GM19351 (cell line): ENCODE data around the gene EPHB3.

Experiments
- ATAC-seq: cut with Tn5 transposase; IDR thresholded peaks from one replicate; pipeline ENCODE4 v1.9.1; 2021; ENCODE audit warnings: mild to moderate bottlenecking, moderate library complexity; ENCODE audit not compliant: unreplicated experiment

The EPHB3 gene

DNA sequence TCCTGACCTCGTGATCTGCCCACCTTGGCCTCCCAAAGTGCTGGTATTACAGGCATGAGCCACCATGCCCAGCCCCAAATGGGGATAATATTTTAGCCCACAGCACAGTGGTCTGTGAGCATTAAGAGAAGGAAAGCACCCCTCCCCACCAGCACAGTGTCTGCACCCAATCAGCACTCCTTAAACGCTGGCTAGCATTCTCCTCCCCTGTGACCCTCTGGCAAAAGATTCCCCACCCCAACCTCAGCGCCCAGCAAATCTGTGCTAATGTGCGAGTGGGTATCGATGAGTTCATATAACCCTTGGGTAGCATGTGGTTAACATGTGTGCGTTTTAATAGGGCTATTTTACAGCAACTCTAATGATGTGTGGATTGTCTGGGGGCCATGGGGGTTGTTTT, 18.3 kb upstream of the EPHB3 start:
- ATAC-seq: no peak

DNA sequence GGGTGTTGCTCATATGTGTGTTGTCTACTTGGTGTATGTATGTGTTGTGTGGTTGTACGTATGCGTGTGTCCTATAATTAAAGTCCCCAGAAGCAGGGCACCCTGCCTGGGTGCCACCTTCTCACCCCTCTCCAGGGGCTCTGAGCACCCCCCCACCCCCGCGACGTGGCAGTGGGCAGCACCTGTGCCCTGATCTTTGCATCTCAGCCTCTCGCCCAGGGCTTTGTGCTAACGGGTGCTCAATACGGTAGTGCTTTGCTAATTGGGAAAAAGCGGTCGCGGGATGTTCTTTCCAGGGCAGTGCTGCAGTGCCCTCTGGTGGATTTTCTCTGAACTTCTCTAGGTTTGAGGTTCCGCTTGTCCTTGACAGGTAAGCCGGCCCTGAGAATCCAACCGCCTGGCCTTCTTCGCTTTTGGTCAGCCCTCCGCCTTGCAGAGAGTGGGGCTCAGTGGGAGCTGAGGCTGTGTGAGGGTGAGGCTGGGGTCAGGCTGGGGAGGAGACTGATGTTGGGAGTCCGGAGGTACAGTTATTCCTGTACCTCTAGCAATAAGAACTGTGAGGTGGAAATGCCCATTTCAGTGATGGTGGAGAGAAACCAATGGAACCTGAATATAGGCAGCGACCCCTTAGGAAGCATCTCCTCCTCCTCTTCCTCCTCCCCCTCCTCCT, 17.6 kb upstream of the EPHB3 start:
- ATAC-seq: no peak

DNA sequence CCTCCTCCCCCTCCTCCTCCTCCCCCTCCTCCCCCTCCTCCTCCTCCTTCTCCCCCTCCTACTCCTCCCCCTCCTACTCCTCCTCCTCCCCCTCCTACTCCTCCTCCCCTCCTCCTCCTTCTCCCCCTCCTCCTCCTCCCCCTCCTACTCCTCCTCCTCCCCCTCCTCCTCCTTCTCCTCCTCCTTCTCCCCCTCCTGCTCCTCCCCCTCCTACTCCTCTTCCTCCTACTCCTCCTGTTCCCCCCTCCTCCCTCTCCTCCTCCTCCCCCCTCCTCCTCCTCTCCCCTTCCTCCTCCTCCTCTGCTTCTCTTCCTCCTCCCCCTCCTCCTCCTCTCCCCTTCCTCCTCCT, 17.1 kb upstream of the EPHB3 start:
- ATAC-seq: no peak

DNA sequence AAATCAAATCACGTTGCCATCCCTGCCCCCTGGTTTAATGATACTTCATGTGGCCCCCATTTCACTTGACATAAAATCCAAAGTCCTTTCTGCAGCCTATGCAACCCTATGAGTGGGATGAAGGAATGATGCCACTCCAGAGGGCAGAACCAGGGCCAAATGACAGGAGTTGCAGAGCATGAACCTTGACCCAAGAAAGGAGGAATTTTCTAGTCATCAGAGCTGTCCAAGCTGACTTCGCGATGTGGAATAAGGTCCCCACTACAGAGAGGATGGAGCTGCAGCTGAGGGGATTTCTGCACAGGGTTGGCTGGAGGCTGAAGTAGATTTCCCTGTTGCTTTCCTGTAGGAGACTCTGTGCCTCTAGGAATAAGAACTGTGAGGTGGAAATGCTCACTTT, 15.8 kb upstream of the EPHB3 start:
- no peak for ATAC-seq

GRCh38 chr3:184546252-184546651, 15.3 kb upstream of the EPHB3 start:
- ATAC-seq: no peak

DNA sequence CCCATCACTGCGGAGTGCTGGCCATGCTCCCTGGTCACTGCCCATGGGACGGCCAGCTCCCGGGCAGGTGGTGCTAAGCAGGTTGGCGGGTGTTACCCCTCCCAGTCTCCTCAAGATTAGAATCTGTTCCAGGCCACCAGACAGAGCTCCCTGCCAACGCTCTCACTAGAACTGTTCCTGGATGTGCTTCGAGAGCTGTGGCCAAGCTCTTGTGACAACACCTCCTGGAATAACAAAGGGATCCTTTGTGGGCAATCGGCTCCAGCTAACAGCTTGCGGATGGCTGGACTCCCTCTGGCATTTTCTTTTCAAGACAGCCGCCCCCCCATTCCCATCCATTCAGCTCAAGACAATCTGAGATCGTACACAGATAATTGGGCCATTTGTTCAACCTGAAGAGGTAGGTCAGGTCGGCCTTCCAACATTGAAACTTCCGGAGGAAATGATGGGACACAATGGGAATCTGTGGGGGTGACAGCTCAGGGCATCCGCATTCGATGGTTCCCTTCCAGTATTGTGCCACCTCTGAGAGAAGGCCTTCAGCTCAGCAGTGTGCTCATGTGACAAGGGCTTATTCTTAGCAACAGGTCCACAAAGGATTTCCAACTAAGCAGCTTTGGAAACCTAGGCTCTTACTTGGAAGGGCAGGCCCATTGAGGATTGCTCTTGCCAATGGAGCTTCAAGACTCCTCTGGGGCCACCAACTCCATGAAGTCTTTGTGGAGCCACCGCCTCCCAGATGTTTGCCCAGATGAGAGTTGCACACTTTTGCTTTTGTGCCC, 11.6 kb upstream of the EPHB3 start:
- ATAC-seq: no peak

DNA sequence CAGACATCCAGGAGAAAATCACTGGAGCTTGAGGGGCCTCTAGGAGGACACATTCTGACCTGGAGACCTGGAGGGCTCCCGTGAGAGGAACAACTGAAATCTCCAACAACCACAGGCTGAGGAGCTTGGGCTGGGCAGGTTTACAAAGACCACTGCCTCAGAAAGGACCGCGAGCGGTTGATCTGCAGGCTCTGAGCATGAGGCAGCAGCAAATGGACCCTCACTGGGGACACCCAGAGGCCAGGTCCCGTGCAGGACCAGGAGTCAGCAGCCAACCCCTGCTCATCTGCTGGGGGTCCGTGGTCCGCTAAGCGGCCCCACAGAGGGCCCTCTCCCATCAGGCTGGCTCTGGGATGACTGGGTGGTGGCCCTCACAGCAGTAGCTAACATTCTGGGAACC, 10.5 kb upstream of the EPHB3 start:
- no peak for ATAC-seq

DNA sequence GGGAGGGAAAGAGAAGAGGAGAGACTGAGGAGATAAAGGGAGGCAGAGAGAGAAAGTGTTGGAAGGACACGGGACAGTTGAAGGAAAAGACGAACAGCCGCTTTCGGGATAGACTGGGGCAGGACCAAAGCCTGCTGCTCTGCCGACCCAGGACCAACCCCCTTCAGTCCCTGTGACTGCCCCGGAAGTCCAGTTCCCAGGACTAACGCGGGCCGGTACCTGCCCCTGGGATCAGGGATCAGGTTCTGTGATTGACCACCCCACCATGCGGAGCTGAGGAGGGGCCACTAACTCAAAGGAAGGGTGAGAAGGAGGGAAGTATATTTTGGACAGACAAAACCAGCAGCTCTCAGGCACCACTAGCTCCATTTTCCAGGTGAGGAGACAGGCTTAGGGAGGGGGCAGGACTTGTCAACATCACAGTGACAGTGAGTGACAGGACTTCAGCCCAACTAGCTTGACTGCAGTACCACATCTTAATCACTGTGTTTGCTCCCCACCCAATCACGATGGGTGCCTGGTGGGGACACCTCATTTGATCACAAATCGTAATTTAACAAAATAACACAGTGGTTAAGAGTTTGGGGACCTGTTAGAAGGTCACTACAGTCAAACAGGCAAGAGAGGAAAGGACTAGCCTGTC, 9.8 kb upstream of the EPHB3 start:
- ATAC-seq: no peak

DNA sequence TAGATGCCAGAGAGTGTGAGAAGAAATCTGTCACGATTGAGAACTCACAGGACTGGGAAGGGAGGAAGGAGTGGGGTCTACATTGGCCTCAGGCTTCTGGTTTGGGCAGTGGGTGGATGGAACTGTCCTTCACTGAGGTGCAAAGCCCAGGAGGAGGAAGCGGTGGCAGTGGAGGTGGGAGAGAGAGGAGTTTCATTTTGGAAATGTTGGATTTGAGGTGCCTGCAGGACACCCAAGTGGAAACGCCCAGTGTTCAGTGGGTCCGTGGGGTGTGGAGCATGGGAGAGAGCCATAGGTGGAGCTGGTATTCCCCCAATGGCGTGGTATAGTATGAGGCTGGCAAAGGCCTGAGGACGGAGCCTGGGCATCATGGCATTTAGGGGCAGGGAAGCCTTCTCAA, 9.3 kb upstream of the EPHB3 start:
- no peak for ATAC-seq

- ATAC-seq: no peak
Measured at GRCh38 chr3:184552863-184553262, 8.7 kb upstream of the EPHB3 start.

- ATAC-seq: no peak
Measured at GRCh38 chr3:184553385-184553784, 8.2 kb upstream of the EPHB3 start.

DNA sequence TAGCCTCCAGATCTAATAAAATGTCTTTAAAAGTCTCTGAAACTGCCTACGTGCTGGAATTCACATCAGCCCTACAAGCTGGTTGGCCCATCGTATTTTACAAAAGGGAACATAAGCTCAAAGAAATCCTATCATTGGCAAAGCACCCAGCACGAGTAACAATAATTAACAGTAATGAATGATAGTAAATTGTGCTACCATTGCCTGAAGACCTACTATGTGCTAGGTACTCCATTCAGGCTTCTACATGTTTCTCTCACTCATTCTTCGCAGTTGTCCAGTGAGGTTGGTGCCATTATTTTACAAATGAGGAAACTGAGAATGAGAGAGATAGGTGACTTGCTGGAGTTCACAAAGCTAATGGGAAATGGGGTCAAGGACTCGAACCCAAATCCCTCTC, 7.1 kb upstream of the EPHB3 start:
- no peak for ATAC-seq

GRCh38 chr3:184556582-184557347, 4.8 kb upstream of the EPHB3 start:
- no peak for ATAC-seq

- no peak for ATAC-seq
Measured at GRCh38 chr3:184557348-184557950, 4.1 kb upstream of the EPHB3 start.

GRCh38 chr3:184558726-184559125, 2.9 kb upstream of the EPHB3 start:
- ATAC-seq: no peak

- ATAC-seq: no peak
Measured at GRCh38 chr3:184559336-184559735, 2.2 kb upstream of the EPHB3 start.

- ATAC-seq: no peak
Measured at GRCh38 chr3:184560531-184560930, 1.1 kb upstream of the EPHB3 start.

- no peak for ATAC-seq
Measured at GRCh38 chr3:184561913-184562877, 610 bp downstream of the EPHB3 start.

GRCh38 chr3:184562878-184563560, 1.4 kb downstream of the EPHB3 start:
- no peak for ATAC-seq
